K562 (cell line): ENCODE data around the gene SHB. TPM values are rescaled to one million over a fixed set of nuclear protein-coding genes. Genes with fewer than 3 reads are reported as not detected.

ENCODE experiments used
- ATAC-seq: fragments of 200-7000 bp; cut with Tn5 transposase; 3 replicates; pipeline ENCODE4 v1.9.1; 2020; ENCODE audit warnings: moderate library complexity
- BruUV-seq: library from RNA; stranded (reverse); fragments of 400-500 nt; replicated peaks from 2 replicates; lab custom pipeline; 2021; lab: Mats Ljungman, UMichigan
- CTCF ChIA-PET: fragments of 300-600 bp; formaldehyde crosslinking; extraction: SDS; loops from one replicate; lab custom pipeline; 2021; ENCODE audit warnings: low intra/inter-chr PET ratio; lab: Yijun Ruan, JAX
- POLR2A ChIA-PET: fragments of 300-600, 350-650 bp; sonication (Branson Sonifier 250); formaldehyde crosslinking; extraction: SDS; loops from one replicate; lab custom pipeline; 2021; ENCODE audit warnings: antibody characterized with exemption, inconsistent platforms; lab: Yijun Ruan, JAX
- DNase-seq, 4 experiments: peaks; one replicate each; pipeline versions ENCODE4 v3.0.0 to v3.0.0-alpha.2; 2011 to 2018; ENCODE audit warnings: low spot score in 3 of 4, mixed read lengths in 3 of 4; ENCODE audit errors: extremely low read depth in 1 of 4
- FAIRE-seq: peaks from 2 replicates; lab custom pipeline; 2011; peaks lifted over from hg19 to GRCh38; lab: Jason Lieb, UNC
- H2AFZ ChIP-seq: 2 replicates; pipeline ENCODE4 v1.6.0; 2011; ENCODE audit warnings: low read depth, low read length, control low read depth, inconsistent platforms
- H3K27ac ChIP-seq: fragments of 200-600 bp; 3 replicates; pipeline ENCODE4 v1.8.0; 2011; ENCODE audit warnings: low read depth, mild to moderate bottlenecking, control low read depth, inconsistent platforms, low read length, moderate library complexity, mixed read lengths; ENCODE audit errors: extremely low read depth
- H3K27me3 ChIP-seq, 2 experiments: fragments of 300-600 bp in 1 of 2; 2 replicates in 1 of 2; 3 replicates in 1 of 2; pipeline versions ENCODE4 v1.6.0 to v1.8.0; 2011; ENCODE audit warnings: inconsistent platforms in 2 of 2, low read length in 2 of 2, mild to moderate bottlenecking in 1 of 2, mixed read lengths in 1 of 2, moderate library complexity in 1 of 2; ENCODE audit not compliant: control insufficient read depth in 2 of 2, insufficient read depth in 2 of 2
- H3K36me3 ChIP-seq: fragments of 300-600 bp; 3 replicates; pipeline ENCODE4 v1.8.0; 2011; ENCODE audit warnings: mild to moderate bottlenecking, low read length, inconsistent platforms; ENCODE audit not compliant: control insufficient read depth, insufficient read depth
- H3K4me1 ChIP-seq, 2 experiments: fragments of 200-600 bp in 1 of 2; replicated peaks in 1 of 2; 2 replicates in 1 of 2; 3 replicates in 1 of 2; pipeline versions ENCODE4 v1.5.1 to v1.8.0; 2011; ENCODE audit warnings: inconsistent platforms in 2 of 2, low read length in 2 of 2, mild to moderate bottlenecking in 1 of 2, mixed read lengths in 1 of 2, moderate library complexity in 1 of 2; ENCODE audit not compliant: control insufficient read depth in 2 of 2, insufficient read depth in 2 of 2
- H3K4me2 ChIP-seq: 2 replicates; pipeline ENCODE4 v1.6.1; 2011; ENCODE audit warnings: low read length, control low read depth, inconsistent platforms, mixed read lengths; ENCODE audit not compliant: insufficient read depth
- H3K4me3 ChIP-seq: fragments of 200-600 bp; sonication (generic), shearing (Covaris generic); 2 replicates; pipeline ENCODE4 v1.5.1; 2016; ENCODE audit warnings: control low read depth, inconsistent platforms
- H3K79me2 ChIP-seq: fragments of 200-600 bp; 3 replicates; pipeline ENCODE4 v1.8.0; 2011; ENCODE audit warnings: low read length, inconsistent platforms; ENCODE audit not compliant: control insufficient read depth, insufficient read depth
- H3K9ac ChIP-seq, 2 experiments: 2 replicates each; pipeline versions ENCODE4 v1.6.0 to v1.6.1; 2011; ENCODE audit warnings: low read depth in 2 of 2, low read length in 2 of 2, control low read depth in 1 of 2, inconsistent platforms in 1 of 2, mild to moderate bottlenecking in 1 of 2, mixed read lengths in 1 of 2; ENCODE audit not compliant: insufficient read depth in 1 of 2
- H3K9me1 ChIP-seq: one replicate; pipeline ENCODE4 v1.6.0; 2011; ENCODE audit warnings: inconsistent platforms, mild to moderate bottlenecking, low read length, moderate library complexity; ENCODE audit not compliant: control insufficient read depth, insufficient read depth
- H3K9me3 ChIP-seq: replicated peaks from 2 replicates; pipeline ENCODE4 v1.5.1; 2011; ENCODE audit warnings: low read depth, low read length, inconsistent platforms; ENCODE audit not compliant: control insufficient read depth, insufficient read depth
- H4K20me1 ChIP-seq: replicated peaks from 2 replicates; pipeline ENCODE4 v1.6.1; 2011; ENCODE audit warnings: low read length, inconsistent platforms, mixed read lengths; ENCODE audit not compliant: control insufficient read depth, insufficient read depth
- MEIS2 ChIP-seq: fragments of 450-650 bp; IDR thresholded peaks from 2 replicates; pipeline ENCODE4 v1.6.1; 2014; ENCODE audit warnings: mild to moderate bottlenecking; ENCODE audit not compliant: partially characterized antibody
- PRDM10 ChIP-seq: fragments of 450-650 bp; IDR thresholded peaks from 2 replicates; pipeline ENCODE4 v1.6.1; 2018; ENCODE audit not compliant: partially characterized antibody
- RBM15 ChIP-seq: fragments of 200-400 bp; formaldehyde crosslinking; IDR thresholded peaks from 2 replicates; pipeline ENCODE4 v1.6.1; 2018; ENCODE audit warnings: mild to moderate bottlenecking, low read length, moderate library complexity; ENCODE audit not compliant: insufficient read depth
- SAFB2 ChIP-seq: fragments of 200-400 bp; formaldehyde crosslinking; IDR thresholded peaks from 2 replicates; pipeline ENCODE4 v1.6.1; 2018; ENCODE audit warnings: borderline replicate concordance, low read length, low read depth, moderate library complexity; ENCODE audit not compliant: severe bottlenecking
- WGBS: fragments of 100-300 bp; shearing (Covaris generic); methylation state at CpG from one replicate; pipeline ENCODE4 v1.1.6; 2016; ENCODE audit warnings: low coverage, mixed read lengths; ENCODE audit not compliant: insufficient coverage; ENCODE audit errors: missing lambda C conversion rate; 5-methylcytosine and 5-hydroxymethylcytosine counted together
- in situ Hi-C: fragments of 300-500 bp; cut with MboI; formaldehyde crosslinking; loops from 4 replicates; pipeline ENCODE4 v1.15.0; 2018; ENCODE audit warnings: inconsistent platforms, mixed read lengths
- intact Hi-C: fragments of 100-400 bp; cut with micrococcal nuclease; formaldehyde crosslinking; loops from 2 replicates; pipeline ENCODE4 v1.14.2; 2022
- polyA plus RNA-seq, 8 experiments: library from polyadenylated mRNA; depleted of rRNA in 4 of 8; stranded (reverse) in 5 of 8; unstranded in 3 of 8; fragments of >200 nt; fragmentation: Nextera tagmentation in 2 of 8; fragmentation: Illumina TruSeq in 1 of 8; extraction: Ambion mirVana in 2 of 8; extraction: Trizol in 1 of 8; gene quantifications; 2 replicates each; pipeline versions ENCODE4 v1.2.1 to v1.2.3, GENCODE V29; 2011 to 2014; ENCODE audit warnings: inconsistent platforms in 1 of 8, missing spikeins in 1 of 8
- total RNA-seq, 7 experiments: library from RNA; depleted of rRNA in 6 of 7; stranded (reverse); fragments of >200 nt in 6 of 7; fragmentation: Illumina TruSeq in 2 of 7; extraction: Trizol in 2 of 7; gene quantifications; 2 replicates each; pipeline versions ENCODE4 v1.2.1 to v1.2.3, GENCODE V29; 2011 to 2021; ENCODE audit warnings: low replicate concordance in 1 of 7
- TF ChIP-seq, protein P1 (sequence below): sonication (generic); formaldehyde crosslinking; IDR thresholded peaks from 2 replicates; pipeline ENCODE4 v1.8.1; 2022; ENCODE audit warnings: missing genetic modification reagents

Gene SHB
- total and polyA plus RNA-seq, 9 of the 15 experiments (the other 6 are each of a cell fraction or from before 2014, with no cell fraction given), result 0.78 to 16.0 (median 5.3) TPM

- TF ChIP-seq, protein P1, sequence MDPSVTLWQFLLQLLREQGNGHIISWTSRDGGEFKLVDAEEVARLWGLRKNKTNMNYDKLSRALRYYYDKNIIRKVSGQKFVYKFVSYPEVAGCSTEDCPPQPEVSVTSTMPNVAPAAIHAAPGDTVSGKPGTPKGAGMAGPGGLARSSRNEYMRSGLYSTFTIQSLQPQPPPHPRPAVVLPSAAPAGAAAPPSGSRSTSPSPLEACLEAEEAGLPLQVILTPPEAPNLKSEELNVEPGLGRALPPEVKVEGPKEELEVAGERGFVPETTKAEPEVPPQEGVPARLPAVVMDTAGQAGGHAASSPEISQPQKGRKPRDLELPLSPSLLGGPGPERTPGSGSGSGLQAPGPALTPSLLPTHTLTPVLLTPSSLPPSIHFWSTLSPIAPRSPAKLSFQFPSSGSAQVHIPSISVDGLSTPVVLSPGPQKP (CRISPR knock-in tag), result no peak
- TF ChIP-seq, all 486 proteins: peak for 0
Measured at GRCh38 chr9:38024036-38024681, 44.9 kb downstream of the SHB start (continued).

GRCh38 chr9:38023661-38024035 lies 45.4 kb downstream of the SHB start:
- no peak overlapping the region for H3K9ac ChIP-seq
- no peaks in the 10 kb centered on the region for H3K9me3 ChIP-seq
- no peaks in the 10 kb centered on the region for H3K9me1 ChIP-seq
- CTCF ChIA-PET, result no interaction called here
- no TSS peak for BruUV-seq
- POLR2A ChIA-PET, result interaction anchor here (0.6 to 1.6 kb wide), 6 partner anchors 9 to 35 kb away, joined by 3 to 7 read pairs (median 4); no protein-coding TSS in a partner anchor
- no peak overlapping the region for H3K4me2 ChIP-seq
- in situ Hi-C loops (no loop called here), intact Hi-C loops (no loop called here)
- H3K36me3 ChIP-seq, result no peaks in the 10 kb centered on the region
- FAIRE-seq, result no peak
- peaks cover 12% of the 10 kb centered on the region; the same call in 2 of the 3 replicates for H3K79me2 ChIP-seq
- ATAC-seq, result no peak
- 73% methylated on average over 5 of the region's 5 CpGs for WGBS
- TF ChIP-seq PRDM10, result no peak
- no peak for TF ChIP-seq SAFB2
- TF ChIP-seq RBM15, result no peak
- peak; percentile 38 for TF ChIP-seq MEIS2
- H4K20me1 ChIP-seq, result peaks cover 26% of the 10 kb centered on the region
- no peak for DNase-seq
- peaks cover 12 to 29% of the 10 kb centered on the region in 2 experiments; a peak in 3 of 5 replicates for H3K4me1 ChIP-seq
- no peak overlapping the region for H2AFZ ChIP-seq
- no peaks in the 10 kb centered on the region for H3K27me3 ChIP-seq
- H3K4me3 ChIP-seq, result no peak overlapping the region
- H3K27ac ChIP-seq, result no peak overlapping the region
